Body of pancreas (tissue), 4 donors: ENCODE results near the gene SAPCD2.

Experiments used
- CTCF ChIP-seq, 7 experiments: fragments of 450-650 bp in 4 of 7; fragments of 200-600 bp in 3 of 7; sonication (generic) in 3 of 7; IDR thresholded peaks; one replicate each; pipeline ENCODE4 v1.5.1; 2016 to 2019; ENCODE audit warnings: antibody characterized with exemption in 7 of 7
- POLR2A ChIP-seq, 3 donors: fragments of 450-650 bp; IDR thresholded peaks; one replicate each; pipeline ENCODE4 v1.6.1; 2016; ENCODE audit warnings: antibody characterized with exemption in 3 of 3, mild to moderate bottlenecking in 2 of 3

- TF ChIP-seq CTCF (IDR thresholded peaks at IDR 0.05) (no peak), POLR2A (IDR thresholded peaks at IDR 0.05) (no peak)
Observed at GRCh38 chr9:137082925-137083290, 12.6 kb upstream of the SAPCD2 start.
